Skin of body (tissue), 2 donors: ENCODE data around the gene BRINP3. TPM values are rescaled to one million over a fixed set of nuclear protein-coding genes. Genes with fewer than 3 reads are reported as not detected.
"Not testable (repeated sequence)": the region's sequence is repeated elsewhere in the genome, so short reads cannot be mapped to it uniquely, and the experiment has no call there.

Experiments
- DNase-seq: peaks from one replicate; lab custom pipeline; 2025; lab: John Stamatoyannopoulos, UW
- total RNA-seq: library from RNA; depleted of rRNA; stranded (reverse); fragments of >200 nt; gene quantifications from one replicate; pipeline ENCODE4 v1.2.3, GENCODE V29; 2014

BRINP3 gene
- total RNA-seq, 1 donor from 2014 or later, result 0.20 TPM

- DNase-seq, result not testable (repeated sequence)
These were observed 357.1 kb downstream of the BRINP3 start for GRCh38 chr1:190120564-190120963.

GRCh38 chr1:190119683-190120082 is 358.0 kb downstream of the BRINP3 start:
- no peak for DNase-seq

- no peak for DNase-seq
These were observed 360.7 kb downstream of the BRINP3 start for GRCh38 chr1:190116921-190117320.

- no peak for DNase-seq
These were observed 372.7 kb downstream of the BRINP3 start for GRCh38 chr1:190104961-190105360.

- DNase-seq, result no peak
These were observed 374.8 kb downstream of the BRINP3 start for GRCh38 chr1:190102757-190103326.

- no peak for DNase-seq
These were observed 375.9 kb downstream of the BRINP3 start for GRCh38 chr1:190101756-190102155.

- DNase-seq, result no peak
These were observed 378.9 kb downstream of the BRINP3 start for GRCh38 chr1:190098756-190099155.

- DNase-seq, result no peak
These were observed 379.6 kb downstream of the BRINP3 start for GRCh38 chr1:190098107-190098506.

- DNase-seq, result no peak
These were observed 382.1 kb downstream of the BRINP3 start for GRCh38 chr1:190095596-190095995.

GRCh38 chr1:190084552-190084951 is 393.1 kb downstream of the BRINP3 start:
- DNase-seq, result no peak

GRCh38 chr1:190068304-190068703 is 409.4 kb downstream of the BRINP3 start:
- no peak for DNase-seq

- DNase-seq, result no peak
These were observed 410.1 kb downstream of the BRINP3 start for GRCh38 chr1:190067592-190067991.

- no peak for DNase-seq
These were observed 411.7 kb downstream of the BRINP3 start for GRCh38 chr1:190066011-190066410.

- DNase-seq, result no peak
These were observed 428.4 kb downstream of the BRINP3 start for GRCh38 chr1:190049314-190049713.
